Kidney epithelial cell (primary cell): ENCODE measurements around the gene ACE. TPM values are rescaled to one million over a fixed set of nuclear protein-coding genes. Genes with fewer than 3 reads are reported as not detected.
A peak's percentile ranks its signal among the peaks of the same experiment; 100 is the strongest.

Source experiments
- DNase-seq: peaks from one replicate; pipeline ENCODE4 v3.0.0-alpha.2; 2010; ENCODE audit warnings: low read depth
- H3K27me3 ChIP-seq: 2 replicates; pipeline ENCODE4 v1.6.0; 2011; ENCODE audit warnings: low read length; ENCODE audit not compliant: control insufficient read depth, insufficient read depth
- H3K36me3 ChIP-seq: 2 replicates; pipeline ENCODE4 v1.5.1; 2011; ENCODE audit warnings: low read length; ENCODE audit not compliant: control insufficient read depth, insufficient read depth
- H3K4me3 ChIP-seq: 2 replicates; pipeline ENCODE4 v1.5.1; 2011; ENCODE audit warnings: low read depth, mild to moderate bottlenecking, control low read depth, low read length
- total RNA-seq: library from RNA; depleted of rRNA; stranded (reverse); fragments of >200 nt; gene quantifications from 2 replicates; pipeline ENCODE4 v1.2.3, GENCODE V29; 2015
- TF ChIP-seq, protein P1 (sequence below): IDR thresholded peaks from 2 replicates; pipeline ENCODE4 v1.5.1; 2011; ENCODE audit warnings: mild to moderate bottlenecking, moderate library complexity, low read length, control low read depth, inconsistent platforms; ENCODE audit not compliant: insufficient read depth, poor library complexity, severe bottlenecking

Gene ACE
- total RNA-seq, 1 donor from 2014 or later: 1.5 TPM

DNA sequence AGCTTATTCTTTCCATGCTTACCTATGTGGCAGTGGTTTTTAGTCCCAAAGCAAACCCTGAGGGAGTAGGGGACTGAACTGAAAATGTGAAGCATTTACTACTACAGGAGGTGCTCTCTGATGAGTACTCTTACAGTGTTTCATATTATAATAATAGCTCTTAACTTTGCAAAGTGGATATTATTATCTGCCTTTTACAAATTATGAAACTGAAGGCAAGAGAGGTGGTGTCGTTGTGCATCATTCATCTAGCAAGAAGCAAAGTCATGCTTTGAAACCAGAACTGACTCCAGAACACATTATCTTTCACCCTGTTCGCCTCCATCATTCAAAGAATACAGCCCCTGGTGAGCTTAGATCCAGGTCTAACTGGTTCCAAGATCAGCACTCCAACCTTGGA is 38.1 kb downstream of the ACE start:
- DNase-seq: no peak
- TF ChIP-seq, protein P1, sequence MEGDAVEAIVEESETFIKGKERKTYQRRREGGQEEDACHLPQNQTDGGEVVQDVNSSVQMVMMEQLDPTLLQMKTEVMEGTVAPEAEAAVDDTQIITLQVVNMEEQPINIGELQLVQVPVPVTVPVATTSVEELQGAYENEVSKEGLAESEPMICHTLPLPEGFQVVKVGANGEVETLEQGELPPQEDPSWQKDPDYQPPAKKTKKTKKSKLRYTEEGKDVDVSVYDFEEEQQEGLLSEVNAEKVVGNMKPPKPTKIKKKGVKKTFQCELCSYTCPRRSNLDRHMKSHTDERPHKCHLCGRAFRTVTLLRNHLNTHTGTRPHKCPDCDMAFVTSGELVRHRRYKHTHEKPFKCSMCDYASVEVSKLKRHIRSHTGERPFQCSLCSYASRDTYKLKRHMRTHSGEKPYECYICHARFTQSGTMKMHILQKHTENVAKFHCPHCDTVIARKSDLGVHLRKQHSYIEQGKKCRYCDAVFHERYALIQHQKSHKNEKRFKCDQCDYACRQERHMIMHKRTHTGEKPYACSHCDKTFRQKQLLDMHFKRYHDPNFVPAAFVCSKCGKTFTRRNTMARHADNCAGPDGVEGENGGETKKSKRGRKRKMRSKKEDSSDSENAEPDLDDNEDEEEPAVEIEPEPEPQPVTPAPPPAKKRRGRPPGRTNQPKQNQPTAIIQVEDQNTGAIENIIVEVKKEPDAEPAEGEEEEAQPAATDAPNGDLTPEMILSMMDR: no peak
- H3K36me3 ChIP-seq: no peaks in the 10 kb centered on the region
- no peak overlapping the region for H3K4me3 ChIP-seq
- no peaks in the 10 kb centered on the region for H3K27me3 ChIP-seq

DNA sequence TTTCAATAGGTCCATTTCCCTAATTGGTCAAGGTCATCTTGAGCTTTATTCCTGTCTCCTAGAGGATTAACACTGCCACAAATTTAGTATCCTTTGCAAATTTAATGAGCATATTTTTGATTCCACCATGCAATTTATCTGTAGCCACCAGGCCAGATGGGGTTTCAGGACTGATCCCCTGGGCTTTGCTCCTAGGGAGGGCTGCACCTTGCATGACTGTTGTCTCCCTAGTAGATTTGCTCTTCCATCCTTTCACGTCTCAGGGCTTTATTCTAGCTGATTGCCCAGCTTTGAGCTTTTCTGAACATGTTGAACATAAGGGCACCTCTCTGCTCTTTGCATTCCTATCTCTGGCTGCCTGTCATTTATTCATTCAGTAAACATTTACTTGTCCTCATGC is 38.6 kb downstream of the ACE start:
- no peak overlapping the region for H3K4me3 ChIP-seq

DNA sequence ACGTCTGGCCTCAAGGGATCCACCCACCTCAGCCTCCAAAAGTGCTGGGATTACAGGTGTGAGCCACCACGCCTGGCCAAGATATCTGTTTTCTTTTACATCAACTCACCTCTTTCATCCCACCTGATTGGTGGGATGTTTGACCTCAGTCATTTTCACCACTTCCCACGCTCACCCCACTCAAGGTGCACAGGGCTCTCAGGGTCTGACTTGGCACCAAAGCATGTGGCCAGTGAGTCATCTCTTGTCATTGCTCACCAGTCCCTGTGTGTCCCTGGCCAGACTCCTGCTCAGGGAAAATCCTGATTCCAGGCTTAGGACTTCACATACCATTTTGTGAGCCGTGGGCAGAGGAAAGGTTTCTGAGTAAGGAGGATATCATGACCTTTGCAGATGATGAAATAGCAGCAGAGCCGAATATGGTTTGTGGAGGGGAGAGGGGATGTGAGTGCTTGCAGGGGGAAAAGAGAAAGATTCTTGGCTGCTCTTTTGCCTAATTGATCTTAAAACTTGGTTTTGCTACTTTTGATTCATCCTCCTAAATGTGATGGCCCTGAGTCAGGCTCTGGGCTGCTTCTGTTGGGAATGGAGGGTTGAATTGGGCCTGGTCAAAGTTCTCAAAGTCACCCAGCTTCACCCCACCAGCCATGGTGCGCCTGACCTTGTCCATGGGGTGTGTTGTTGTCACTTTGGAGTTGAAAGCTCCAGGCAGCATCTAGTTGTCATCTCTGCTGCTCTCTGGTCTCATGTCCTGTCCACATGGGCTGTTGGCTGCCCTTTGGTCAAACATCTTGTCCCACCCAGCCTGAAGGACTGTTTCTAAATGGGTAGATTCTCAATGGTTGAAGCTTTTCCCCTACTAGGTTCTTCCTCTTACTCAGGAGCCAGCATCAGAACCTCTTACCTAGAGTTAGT is 40.3 kb downstream of the ACE start:
- H3K27me3 ChIP-seq: no peaks in the 10 kb centered on the region
- H3K4me3 ChIP-seq: no peak overlapping the region
- TF ChIP-seq, protein P1: no peak
- peak; percentile 84 for DNase-seq
- no peaks in the 10 kb centered on the region for H3K36me3 ChIP-seq

More for the DNA sequence above, 38.6 kb downstream of the ACE start:
- DNase-seq: no peak
- TF ChIP-seq, protein P1: no peak
- Histone ChIP-seq H3K36me3 (no peaks in the 10 kb centered on the region), H3K27me3 (no peaks in the 10 kb centered on the region)

DNA sequence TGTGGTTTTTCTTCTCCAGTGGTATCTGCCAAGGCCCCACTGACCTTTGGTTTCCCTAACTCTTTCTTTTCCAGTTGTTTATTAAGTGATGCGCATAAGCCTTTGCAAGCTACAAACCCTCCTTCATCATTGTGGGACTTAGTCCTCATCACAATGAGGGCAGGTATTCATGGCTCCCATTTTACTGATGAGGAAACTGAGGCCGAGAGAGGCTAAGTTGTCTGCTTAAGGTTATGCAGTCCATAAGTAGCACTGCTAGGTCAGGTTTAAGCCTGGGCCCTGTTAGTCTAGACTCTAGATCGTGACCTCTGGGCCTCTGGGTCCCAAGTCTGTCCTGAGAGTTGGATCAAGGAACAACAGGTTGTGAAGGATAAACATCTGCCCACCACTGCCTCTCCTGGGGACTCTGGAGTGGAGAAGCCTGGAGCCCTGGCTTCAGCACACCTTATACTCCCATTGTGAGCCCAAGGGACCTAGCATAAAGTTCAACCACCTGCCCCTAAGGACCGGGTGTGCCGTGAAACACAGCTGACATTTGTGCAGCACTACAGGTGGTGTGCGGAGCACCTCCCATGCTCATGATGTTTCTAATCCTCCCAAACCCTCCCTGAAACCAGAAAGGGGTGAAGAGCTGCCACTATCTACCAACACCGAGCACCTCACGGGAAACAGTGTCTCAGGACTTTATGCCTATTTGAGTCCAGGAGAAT is 41.1 kb downstream of the ACE start:
- no peaks in the 10 kb centered on the region for H3K36me3 ChIP-seq
- H3K4me3 ChIP-seq: no peak overlapping the region
- H3K27me3 ChIP-seq: no peaks in the 10 kb centered on the region
- no peak for DNase-seq
- TF ChIP-seq, protein P1: no peak

DNA sequence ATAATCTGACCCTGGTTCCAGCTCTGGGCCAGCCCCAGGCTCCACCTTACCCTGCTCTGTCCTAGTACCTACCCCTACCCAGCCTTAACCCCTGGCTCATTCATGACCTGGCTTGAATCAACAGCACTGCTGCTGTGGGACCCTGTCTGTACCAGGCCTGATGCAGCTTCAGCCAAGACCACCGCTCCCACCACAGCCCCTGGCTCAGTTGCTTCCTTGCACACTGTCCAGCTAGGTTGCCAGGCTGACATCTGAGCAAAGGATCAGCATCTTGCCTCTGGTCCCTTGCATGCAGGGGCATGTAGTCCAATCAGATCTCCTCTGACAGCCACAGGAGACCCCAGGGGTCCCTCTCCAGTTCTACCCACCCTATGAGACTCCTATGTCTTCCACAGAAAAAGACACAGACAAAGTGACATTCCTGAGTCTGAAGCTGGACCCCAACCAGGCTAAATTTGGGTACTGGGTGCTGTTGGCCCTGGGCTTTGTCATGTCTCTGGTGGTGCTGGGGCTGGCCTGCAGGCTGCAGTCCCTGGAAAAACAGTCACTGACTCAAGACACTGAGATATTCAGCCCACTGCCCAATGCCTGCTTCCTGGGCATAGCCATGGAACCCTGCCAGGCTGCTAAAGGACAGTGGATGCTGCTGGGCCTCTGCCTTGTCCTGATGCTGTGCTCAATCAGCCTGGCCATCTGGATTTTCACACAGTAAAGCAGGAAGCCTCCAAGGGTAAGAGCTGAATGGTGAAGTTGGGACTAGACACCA is 42.4 kb downstream of the ACE start:
- no peak overlapping the region for H3K4me3 ChIP-seq
- TF ChIP-seq, protein P1: no peak
- no peaks in the 10 kb centered on the region for H3K36me3 ChIP-seq
- DNase-seq: no peak
- peaks cover 10% of the 10 kb centered on the region for H3K27me3 ChIP-seq
